HepG2 (cell line): Measurements from ENCODE around the gene LBX2. TPM values are rescaled to one million over a fixed set of nuclear protein-coding genes. Genes with fewer than 3 reads are reported as not detected.
A peak's percentile ranks its signal among the peaks of the same experiment; 100 is the strongest.

ENCODE experiments used
- ARID5B ChIP-seq: IDR thresholded peaks from 2 replicates; pipeline ENCODE4 v1.4.0; 2020; ENCODE audit warnings: mild to moderate bottlenecking, missing genetic modification reagents
- CEBPB ChIP-seq: IDR thresholded peaks from 2 replicates; pipeline ENCODE4 v1.6.1; 2011; ENCODE audit warnings: low read depth, low read length, improper control_type of control experiment, borderline replicate concordance
- EHMT2 ChIP-seq: fragments of 200-600 bp; sonication (generic); IDR thresholded peaks from 2 replicates; pipeline ENCODE4 v1.7.0; 2017; ENCODE audit warnings: antibody characterized with exemption, low read depth, low read length, borderline replicate concordance
- FOXM1 ChIP-seq: sonication (generic); formaldehyde crosslinking; IDR thresholded peaks from 2 replicates; pipeline ENCODE4 v1.5.0; 2020; ENCODE audit warnings: missing genetic modification reagents
- GLI4 ChIP-seq: sonication (generic); formaldehyde crosslinking; IDR thresholded peaks from 2 replicates; pipeline ENCODE4 v1.5.1; 2020; ENCODE audit warnings: missing genetic modification reagents, mild to moderate bottlenecking, moderate library complexity, borderline replicate concordance
- GRHL1 ChIP-seq: sonication (generic); formaldehyde crosslinking; conservative IDR thresholded peaks from 2 replicates; pipeline ENCODE4 v1.8.0; 2022; ENCODE audit warnings: missing genetic modification reagents
- GTF2F1 ChIP-seq: fragments of 150-350 bp; IDR thresholded peaks from 2 replicates; pipeline ENCODE4 v1.6.1; 2014; ENCODE audit warnings: low read length
- HOXA3 ChIP-seq: sonication (generic); formaldehyde crosslinking; IDR thresholded peaks from 2 replicates; pipeline ENCODE4 v1.5.0; 2020; ENCODE audit warnings: missing genetic modification reagents
- KMT2A ChIP-seq: sonication (generic); formaldehyde crosslinking; IDR thresholded peaks from 2 replicates; pipeline ENCODE4 v1.4.0; 2020; ENCODE audit warnings: missing genetic modification reagents
- NFKBIZ ChIP-seq: IDR thresholded peaks from 2 replicates; pipeline ENCODE4 v1.6.1; 2018; ENCODE audit warnings: missing genetic modification reagents, missing compliant biosample characterization
- PHF8 ChIP-seq: sonication (generic); formaldehyde crosslinking; IDR thresholded peaks from 2 replicates; pipeline ENCODE4 v1.5.0; 2020; ENCODE audit warnings: missing genetic modification reagents
- PPARG ChIP-seq: conservative IDR thresholded peaks from 2 replicates; pipeline ENCODE4 v1.6.1; 2016; ENCODE audit warnings: missing biosample characterization, missing genetic modification reagents
- SIX1 ChIP-seq: sonication (generic); formaldehyde crosslinking; IDR thresholded peaks from 2 replicates; pipeline ENCODE4 v1.4.0; 2020; ENCODE audit warnings: missing genetic modification reagents, borderline replicate concordance
- SOX13 ChIP-seq, 3 experiments: fragments of 450-650 bp in 1 of 3; sonication (generic) in 1 of 3; formaldehyde crosslinking in 1 of 3; IDR thresholded peaks in 2 of 3; conservative IDR thresholded peaks in 1 of 3; 2 replicates each; pipeline versions ENCODE4 v1.5.0 to v1.6.1; 2016 to 2020; ENCODE audit warnings: antibody characterized with exemption in 1 of 3, mild to moderate bottlenecking in 1 of 3, missing compliant biosample characterization in 1 of 3, missing genetic modification reagents in 1 of 3, moderate library complexity in 1 of 3
- TCF7 ChIP-seq: sonication (generic); IDR thresholded peaks from 2 replicates; pipeline ENCODE4 v1.6.1; 2016; ENCODE audit warnings: antibody characterized with exemption, low read depth
- THAP11 ChIP-seq: IDR thresholded peaks from 2 replicates; pipeline ENCODE4 v1.6.1; 2016; ENCODE audit warnings: missing biosample characterization, missing genetic modification reagents
- TRIM22 ChIP-seq: fragments of 450-650 bp; IDR thresholded peaks from 2 replicates; pipeline ENCODE4 v1.6.1; 2017
- ZBTB43 ChIP-seq: sonication (generic); formaldehyde crosslinking; conservative IDR thresholded peaks from 2 replicates; pipeline ENCODE4 v1.4.0; 2020; ENCODE audit warnings: missing genetic modification reagents
- ZFP36L2 ChIP-seq: sonication (generic); formaldehyde crosslinking; IDR thresholded peaks from 2 replicates; pipeline ENCODE4 v1.4.0; 2020; ENCODE audit warnings: missing genetic modification reagents
- ZNF225 ChIP-seq: sonication (generic); formaldehyde crosslinking; IDR thresholded peaks from 2 replicates; pipeline ENCODE4 v1.4.0; 2020; ENCODE audit warnings: mild to moderate bottlenecking, missing genetic modification reagents
- ZNF329 ChIP-seq: sonication (generic); formaldehyde crosslinking; IDR thresholded peaks from 2 replicates; pipeline ENCODE4 v1.9.0; 2021; ENCODE audit warnings: low read depth, mild to moderate bottlenecking, missing genetic modification reagents
- ZNF441 ChIP-seq: sonication (generic); formaldehyde crosslinking; IDR thresholded peaks from 2 replicates; pipeline ENCODE4 v1.7.0; 2021; ENCODE audit warnings: missing genetic modification reagents, borderline replicate concordance
- ZNF773 ChIP-seq: sonication (generic); formaldehyde crosslinking; IDR thresholded peaks from 2 replicates; pipeline ENCODE4 v1.4.0; 2020; ENCODE audit warnings: missing genetic modification reagents, borderline replicate concordance
- ZSCAN25 ChIP-seq: sonication (generic); formaldehyde crosslinking; IDR thresholded peaks from 2 replicates; pipeline ENCODE4 v1.8.0; 2022; ENCODE audit warnings: mild to moderate bottlenecking, missing genetic modification reagents
- polyA plus RNA-seq, 8 experiments: library from polyadenylated mRNA; depleted of rRNA in 3 of 8; stranded (reverse) in 7 of 8; unstranded in 1 of 8; fragments of >200 nt; fragmentation: Illumina TruSeq in 4 of 8; extraction: Trizol in 4 of 8; gene quantifications; 2 replicates each; pipeline versions ENCODE4 v1.2.1 to v1.2.3, GENCODE V29; 2011 to 2016; ENCODE audit warnings: low read depth in 4 of 8, missing spikeins in 1 of 8, mixed read lengths in 1 of 8; ENCODE audit not compliant: insufficient read depth in 1 of 8
- total RNA-seq, 5 experiments: library from RNA; depleted of rRNA; stranded (reverse); fragments of >200 nt; fragmentation: Illumina TruSeq; extraction: Trizol; gene quantifications; 2 replicates each; pipeline ENCODE4 v1.2.3, GENCODE V29; 2016; ENCODE audit warnings: low read depth in 1 of 5

Gene LBX2
- total and polyA plus RNA-seq, 2 of the 13 experiments (the other 11 are each of a cell fraction or from before 2014, with no cell fraction given), result 6.4 to 8.1 TPM

GRCh38 chr2:74486141-74486540 is 13.3 kb downstream of the LBX2 start (continued):
- TF ChIP-seq TRIM22, result no peak
- no peak for TF ChIP-seq GRHL1
- 0 out of 2 replicates have a peak, but pooled peaks have one; percentile 17 for TF ChIP-seq PHF8 (CRISPR knock-in tag)
- TF ChIP-seq CEBPB, result peak; percentile 35; the same call in 1 of the 2 replicates
- TF ChIP-seq ZSCAN25 (CRISPR knock-in tag), result no peak
- TF ChIP-seq GTF2F1, result no peak
- TF ChIP-seq TCF7, result 0 out of 2 replicates have a peak, but pooled peaks have one; percentile 17
- 0 out of 2 replicates have a peak, but pooled peaks have one; percentile 19 for TF ChIP-seq SIX1 (CRISPR knock-in tag)
- no peak; the same call in 1 of the 2 replicates for TF ChIP-seq KMT2A (CRISPR knock-in tag)
- TF ChIP-seq ZNF773, result no peak
- TF ChIP-seq THAP11, result 0 out of 2 replicates have a peak, but pooled peaks have one; percentile 34
- TF ChIP-seq PPARG (CRISPR knock-in tag), result peak; percentile 68
- no peak for TF ChIP-seq FOXM1 (CRISPR knock-in tag)
- 0 out of 2 replicates have a peak, but pooled peaks have one; percentile 12 for TF ChIP-seq ARID5B
- no peak for TF ChIP-seq SOX13 (IDR thresholded peaks at IDR 0.05)
- TF ChIP-seq SOX13 (CRISPR knock-in tag; conservative IDR thresholded peaks at IDR 0.05 in 1 of 2, IDR thresholded peaks at IDR 0.05 in 1 of 2), result peak in 1 of 2 experiments; percentile 71; a peak in 2 of 4 replicates
- TF ChIP-seq HOXA3 (CRISPR knock-in tag), result peak; percentile 66
- no peak for TF ChIP-seq ZNF329 (CRISPR knock-in tag)
- TF ChIP-seq ZNF441 (CRISPR knock-in tag), result peak; percentile 88
- TF ChIP-seq GLI4 (CRISPR knock-in tag), result no peak
- no peak for TF ChIP-seq ZNF225 (CRISPR knock-in tag)
- TF ChIP-seq EHMT2, result no peak
- no peak for TF ChIP-seq NFKBIZ (CRISPR knock-in tag)
- TF ChIP-seq ZFP36L2, result no peak
- peak; percentile 99 for TF ChIP-seq ZBTB43 (CRISPR knock-in tag)
